GM12873 (cell line): ENCODE data around the gene LOXL1.

Experiments
- TF ChIP-seq, protein P1 (sequence below): IDR thresholded peaks from 2 replicates; pipeline ENCODE4 v1.5.1; 2012; ENCODE audit warnings: low read depth, mild to moderate bottlenecking, moderate library complexity, low read length, control low read depth; ENCODE audit not compliant: insufficient read depth; ENCODE audit errors: missing control alignments

The LOXL1 gene

DNA sequence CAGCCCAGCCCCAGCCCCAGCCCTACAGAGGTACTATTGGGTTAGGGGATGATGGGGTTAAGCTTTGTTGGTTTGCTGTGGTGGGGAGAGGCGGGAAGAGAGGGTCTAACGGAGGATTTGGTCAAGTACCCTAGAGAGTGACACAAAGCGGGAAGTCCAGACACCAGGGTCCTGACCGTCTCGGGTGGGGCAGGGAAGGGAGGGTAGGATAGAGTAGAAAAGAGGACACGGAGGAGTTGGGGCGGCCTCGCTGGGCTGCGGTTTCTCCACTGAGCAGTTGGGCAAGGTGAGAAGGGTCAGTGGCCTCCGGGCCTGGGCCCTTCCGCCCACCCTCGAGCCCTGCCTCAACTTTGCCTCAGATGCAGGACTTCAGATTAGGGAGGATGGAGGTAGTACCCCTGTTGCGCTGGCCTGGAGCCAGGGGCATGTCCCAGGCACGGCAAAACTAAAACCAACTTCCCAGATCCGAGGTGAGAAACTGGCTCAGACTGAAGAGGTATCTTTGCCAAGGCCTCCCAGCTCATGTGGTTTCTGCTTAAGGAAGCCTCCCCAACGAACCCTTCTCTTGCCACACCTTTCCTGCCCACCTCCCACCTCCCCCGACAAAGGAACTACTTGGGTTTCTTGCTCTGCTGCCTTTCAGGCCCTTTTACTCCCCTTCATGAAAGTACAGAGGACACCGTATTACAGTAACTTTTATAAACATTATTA lies 68.8 kb downstream of the LOXL1 start:
- TF ChIP-seq, protein P1, sequence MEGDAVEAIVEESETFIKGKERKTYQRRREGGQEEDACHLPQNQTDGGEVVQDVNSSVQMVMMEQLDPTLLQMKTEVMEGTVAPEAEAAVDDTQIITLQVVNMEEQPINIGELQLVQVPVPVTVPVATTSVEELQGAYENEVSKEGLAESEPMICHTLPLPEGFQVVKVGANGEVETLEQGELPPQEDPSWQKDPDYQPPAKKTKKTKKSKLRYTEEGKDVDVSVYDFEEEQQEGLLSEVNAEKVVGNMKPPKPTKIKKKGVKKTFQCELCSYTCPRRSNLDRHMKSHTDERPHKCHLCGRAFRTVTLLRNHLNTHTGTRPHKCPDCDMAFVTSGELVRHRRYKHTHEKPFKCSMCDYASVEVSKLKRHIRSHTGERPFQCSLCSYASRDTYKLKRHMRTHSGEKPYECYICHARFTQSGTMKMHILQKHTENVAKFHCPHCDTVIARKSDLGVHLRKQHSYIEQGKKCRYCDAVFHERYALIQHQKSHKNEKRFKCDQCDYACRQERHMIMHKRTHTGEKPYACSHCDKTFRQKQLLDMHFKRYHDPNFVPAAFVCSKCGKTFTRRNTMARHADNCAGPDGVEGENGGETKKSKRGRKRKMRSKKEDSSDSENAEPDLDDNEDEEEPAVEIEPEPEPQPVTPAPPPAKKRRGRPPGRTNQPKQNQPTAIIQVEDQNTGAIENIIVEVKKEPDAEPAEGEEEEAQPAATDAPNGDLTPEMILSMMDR, result no peak

- TF ChIP-seq, protein P1, result no peak
These were observed 70.0 kb downstream of the LOXL1 start for GRCh38 chr15:73996267-73996666.

DNA sequence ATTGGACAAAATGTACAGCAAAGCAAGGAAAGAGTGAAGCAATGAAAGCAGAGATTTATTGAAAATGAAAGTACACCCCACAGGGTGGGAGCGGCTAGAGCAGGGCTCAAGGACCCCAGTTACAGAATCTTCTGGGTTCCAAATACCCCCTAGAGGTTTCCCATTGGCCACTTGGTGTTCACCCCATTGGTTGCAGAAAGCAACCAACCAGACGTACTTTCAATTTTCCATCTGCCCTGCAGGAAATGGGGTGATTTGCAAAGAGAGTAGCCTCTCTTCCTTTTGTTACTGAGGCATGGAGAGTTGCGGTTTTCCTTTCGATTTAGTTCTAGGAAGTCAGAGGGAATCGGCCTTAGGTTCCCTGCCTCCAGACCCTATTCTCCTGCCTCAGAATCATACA lies 70.7 kb downstream of the LOXL1 start:
- TF ChIP-seq, protein P1, result no peak

- TF ChIP-seq, protein P1, result no peak
These were observed 71.7 kb downstream of the LOXL1 start for GRCh38 chr15:73997986-73998385.
